ENCODE data around the gene CTAG1B.

GRCh38 chrX:154658957-154659356, 39.9 kb upstream of the CTAG1B start:
- TF ChIP-seq CTCF (conservative IDR thresholded peaks at IDR 0.05 in 1 of 2, IDR thresholded peaks at IDR 0.05 in 1 of 2; ENCODE audit: low read depth in 1 of 2, low read length in 2 of 2) (no peak), EZH2 (IDR thresholded peaks at IDR 0.05; ENCODE audit: low read length, missing control alignments) (no peak)
